Prostate gland (tissue), 2 donors: ENCODE results near the gene LRRC34.

ENCODE experiments used
- POLR2A ChIP-seq: fragments of 450-650 bp; IDR thresholded peaks from one replicate; pipeline ENCODE4 v1.6.1; 2016; ENCODE audit warnings: antibody characterized with exemption, mild to moderate bottlenecking
- POLR2AphosphoS5 ChIP-seq: sonication (generic); formaldehyde crosslinking; IDR thresholded peaks from one replicate; pipeline ENCODE4 v1.6.1; 2017; ENCODE audit warnings: antibody characterized with exemption
- TF ChIP-seq, protein P1 (sequence below), 4 experiments: fragments of 200-600 bp in 2 of 4; fragments of 450-650 bp in 2 of 4; sonication (generic) in 2 of 4; IDR thresholded peaks; 1 replicate in 3 of 4; 2 replicates in 1 of 4; pipeline ENCODE4 v1.5.1; 2016 to 2019; ENCODE audit warnings: antibody characterized with exemption in 4 of 4, mild to moderate bottlenecking in 2 of 4, moderate library complexity in 2 of 4

DNA sequence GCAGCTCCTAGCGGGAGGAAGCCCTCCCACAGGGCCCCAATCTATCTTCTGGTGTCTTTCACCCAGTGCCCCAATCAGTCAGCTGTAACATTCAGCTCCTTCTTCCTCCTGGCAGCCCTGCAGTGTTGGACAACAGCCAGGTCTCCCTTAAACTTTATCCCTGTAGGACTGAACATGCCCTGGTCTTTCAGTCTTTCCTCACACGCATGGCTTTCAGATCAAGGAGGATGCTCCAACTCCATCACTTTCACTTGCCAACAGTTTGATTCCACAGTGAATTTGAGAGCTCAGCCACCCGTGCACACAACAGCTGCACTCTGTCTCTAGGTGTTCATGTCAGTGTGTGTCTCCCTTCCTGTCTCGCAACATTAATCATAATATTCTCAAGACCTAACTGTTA lies 28.5 kb upstream of the LRRC34 start:
- TF ChIP-seq POLR2AphosphoS5 (no peak), POLR2A (no peak)
- TF ChIP-seq, protein P1, sequence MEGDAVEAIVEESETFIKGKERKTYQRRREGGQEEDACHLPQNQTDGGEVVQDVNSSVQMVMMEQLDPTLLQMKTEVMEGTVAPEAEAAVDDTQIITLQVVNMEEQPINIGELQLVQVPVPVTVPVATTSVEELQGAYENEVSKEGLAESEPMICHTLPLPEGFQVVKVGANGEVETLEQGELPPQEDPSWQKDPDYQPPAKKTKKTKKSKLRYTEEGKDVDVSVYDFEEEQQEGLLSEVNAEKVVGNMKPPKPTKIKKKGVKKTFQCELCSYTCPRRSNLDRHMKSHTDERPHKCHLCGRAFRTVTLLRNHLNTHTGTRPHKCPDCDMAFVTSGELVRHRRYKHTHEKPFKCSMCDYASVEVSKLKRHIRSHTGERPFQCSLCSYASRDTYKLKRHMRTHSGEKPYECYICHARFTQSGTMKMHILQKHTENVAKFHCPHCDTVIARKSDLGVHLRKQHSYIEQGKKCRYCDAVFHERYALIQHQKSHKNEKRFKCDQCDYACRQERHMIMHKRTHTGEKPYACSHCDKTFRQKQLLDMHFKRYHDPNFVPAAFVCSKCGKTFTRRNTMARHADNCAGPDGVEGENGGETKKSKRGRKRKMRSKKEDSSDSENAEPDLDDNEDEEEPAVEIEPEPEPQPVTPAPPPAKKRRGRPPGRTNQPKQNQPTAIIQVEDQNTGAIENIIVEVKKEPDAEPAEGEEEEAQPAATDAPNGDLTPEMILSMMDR (IDR thresholded peaks at IDR 0.05): no peak
